LNCAP (cell line): ENCODE results near the gene CDH4.

Source experiments
- CTCF ChIP-seq: fragments of 450-650 bp; IDR thresholded peaks from 2 replicates; pipeline ENCODE4 v1.5.1; 2017; ENCODE audit warnings: mild to moderate bottlenecking

The CDH4 gene

GRCh38 chr20:61841966-61842365 is 589.9 kb downstream of the CDH4 start:
- no peak for TF ChIP-seq CTCF

GRCh38 chr20:61844621-61845020 is 592.6 kb downstream of the CDH4 start:
- TF ChIP-seq CTCF: no peak

GRCh38 chr20:61845233-61845671 is 593.2 kb downstream of the CDH4 start:
- TF ChIP-seq CTCF: no peak

GRCh38 chr20:61846074-61846473 is 594.0 kb downstream of the CDH4 start:
- no peak for TF ChIP-seq CTCF

- TF ChIP-seq CTCF: no peak
These were observed 594.8 kb downstream of the CDH4 start for GRCh38 chr20:61846741-61847419.

- no peak for TF ChIP-seq CTCF
These were observed 595.3 kb downstream of the CDH4 start for GRCh38 chr20:61847420-61847748.

GRCh38 chr20:61847986-61848385 is 595.9 kb downstream of the CDH4 start:
- TF ChIP-seq CTCF: no peak

GRCh38 chr20:61848851-61849250 is 596.8 kb downstream of the CDH4 start:
- no peak for TF ChIP-seq CTCF
